ES-I3 (cell line): ENCODE results near the gene PIGM.

Experiments
- H3K36me3 ChIP-seq: 2 replicates; pipeline ENCODE4 v1.6.1; 2013; ENCODE audit warnings: mild to moderate bottlenecking, low read length, control low read depth, moderate library complexity; ENCODE audit not compliant: insufficient read depth
- H3K4me1 ChIP-seq: 2 replicates; pipeline ENCODE4 v1.6.1; 2013; ENCODE audit warnings: mild to moderate bottlenecking, control low read depth, low read length; ENCODE audit not compliant: insufficient read depth
- H3K9ac ChIP-seq: 2 replicates; pipeline ENCODE4 v1.6.1; 2013; ENCODE audit warnings: low read depth, mild to moderate bottlenecking, low read length, moderate library complexity
- H3K9me3 ChIP-seq: 2 replicates; pipeline ENCODE4 v1.6.1; 2013; ENCODE audit warnings: mild to moderate bottlenecking, low read length, moderate library complexity; ENCODE audit not compliant: control insufficient read depth, insufficient read depth

The PIGM gene

GRCh38 chr1:159980076-159980475, 51.7 kb downstream of the PIGM start:
- Histone ChIP-seq H3K9ac (no peak overlapping the region), H3K9me3 (no peaks in the 10 kb centered on the region), H3K4me1 (no peaks in the 10 kb centered on the region), H3K36me3 (no peaks in the 10 kb centered on the region)

- Histone ChIP-seq H3K36me3 (no peaks in the 10 kb centered on the region), H3K9me3 (no peaks in the 10 kb centered on the region), H3K4me1 (no peaks in the 10 kb centered on the region), H3K9ac (no peak overlapping the region)
These were observed 52.5 kb downstream of the PIGM start for GRCh38 chr1:159979257-159979656.

- no peaks in the 10 kb centered on the region for H3K9me3 ChIP-seq
- H3K36me3 ChIP-seq = no peaks in the 10 kb centered on the region
- H3K9ac ChIP-seq = no peak overlapping the region
- H3K4me1 ChIP-seq = no peaks in the 10 kb centered on the region
These were observed 53.7 kb downstream of the PIGM start for GRCh38 chr1:159978107-159978398.

GRCh38 chr1:159977364-159978106, 54.3 kb downstream of the PIGM start:
- H3K36me3 ChIP-seq = no peaks in the 10 kb centered on the region
- H3K4me1 ChIP-seq = no peaks in the 10 kb centered on the region
- H3K9me3 ChIP-seq = no peaks in the 10 kb centered on the region
- no peak overlapping the region for H3K9ac ChIP-seq
